ENCODE results near the gene NOS1AP. TPM values are rescaled to one million over a fixed set of nuclear protein-coding genes. Genes with fewer than 3 reads are reported as not detected.

The NOS1AP gene
- total RNA-seq, 2 experiments from 2014 or later, result not detected

GRCh38 chr1:162138599-162139181 lies 69.2 kb downstream of the NOS1AP start:
- H3K4me1 Mint-ChIP-seq, result peaks cover 3% of the 10 kb centered on the region
- DNase-seq (no peak), ATAC-seq (no peak)
- no peak overlapping the region for H3K4me3 Mint-ChIP-seq
- CTCF ChIA-PET, result no interaction called here
- H3K27me3 Mint-ChIP-seq, result peaks cover 47% of the 10 kb centered on the region
- no peak overlapping the region for H3K27ac Mint-ChIP-seq
- H3K36me3 Mint-ChIP-seq, result no peaks in the 10 kb centered on the region
- no peaks in the 10 kb centered on the region for H3K9me3 Mint-ChIP-seq (ENCODE audit: low read depth)

GRCh38 chr1:162139211-162139610 lies 69.7 kb downstream of the NOS1AP start:
- Mint-ChIP-seq H3K9me3 (ENCODE audit: low read depth) (no peaks in the 10 kb centered on the region), H3K27me3 (peaks cover 47% of the 10 kb centered on the region), H3K27ac (no peak overlapping the region), H3K4me1 (peaks cover 3% of the 10 kb centered on the region), H3K4me3 (no peak overlapping the region), H3K36me3 (no peaks in the 10 kb centered on the region)
- no peak for ATAC-seq
- no peak for DNase-seq
- CTCF ChIA-PET, result no interaction called here

GRCh38 chr1:162141281-162142054 lies 72.0 kb downstream of the NOS1AP start:
- Mint-ChIP-seq H3K27me3 (peaks cover 37% of the 10 kb centered on the region), H3K4me1 (peaks cover 3% of the 10 kb centered on the region), H3K27ac (no peak overlapping the region), H3K36me3 (no peaks in the 10 kb centered on the region), H3K9me3 (ENCODE audit: low read depth) (no peaks in the 10 kb centered on the region), H3K4me3 (no peak overlapping the region)
- no peak for ATAC-seq
- CTCF ChIA-PET, result no interaction called here
- no peak for DNase-seq

GRCh38 chr1:162142968-162143367 lies 73.5 kb downstream of the NOS1AP start:
- CTCF ChIA-PET, result no interaction called here
- H3K27me3 Mint-ChIP-seq, result peaks cover 29% of the 10 kb centered on the region
- H3K9me3 Mint-ChIP-seq (ENCODE audit: low read depth), result no peaks in the 10 kb centered on the region
- H3K36me3 Mint-ChIP-seq, result no peaks in the 10 kb centered on the region
- no peak overlapping the region for H3K27ac Mint-ChIP-seq
- no peak overlapping the region for H3K4me3 Mint-ChIP-seq
- no peak for DNase-seq
- no peak for ATAC-seq
- peaks cover 2% of the 10 kb centered on the region for H3K4me1 Mint-ChIP-seq

GRCh38 chr1:162144268-162144667 lies 74.8 kb downstream of the NOS1AP start:
- H3K9me3 Mint-ChIP-seq (ENCODE audit: low read depth), result no peaks in the 10 kb centered on the region
- H3K4me1 Mint-ChIP-seq, result no peaks in the 10 kb centered on the region
- ATAC-seq (no peak), DNase-seq (no peak)
- peaks cover 25% of the 10 kb centered on the region for H3K27me3 Mint-ChIP-seq
- H3K4me3 Mint-ChIP-seq, result no peak overlapping the region
- no peak overlapping the region for H3K27ac Mint-ChIP-seq
- no peaks in the 10 kb centered on the region for H3K36me3 Mint-ChIP-seq
- CTCF ChIA-PET, result no interaction called here

- CTCF ChIA-PET, result no interaction called here
- Mint-ChIP-seq H3K9me3 (ENCODE audit: low read depth) (no peaks in the 10 kb centered on the region), H3K4me3 (no peak overlapping the region)
Observed at GRCh38 chr1:162144853-162145252, 75.4 kb downstream of the NOS1AP start.

GRCh38 chr1:162145280-162145965 lies 75.9 kb downstream of the NOS1AP start:
- H3K9me3 Mint-ChIP-seq (ENCODE audit: low read depth), result no peaks in the 10 kb centered on the region
- no peak overlapping the region for H3K4me3 Mint-ChIP-seq
- peaks cover 23% of the 10 kb centered on the region for H3K27me3 Mint-ChIP-seq
- H3K27ac Mint-ChIP-seq, result no peak overlapping the region
- DNase-seq, result no peak
- no peaks in the 10 kb centered on the region for H3K4me1 Mint-ChIP-seq
- no peak for ATAC-seq
- CTCF ChIA-PET, result no interaction called here
- H3K36me3 Mint-ChIP-seq, result no peaks in the 10 kb centered on the region

More at GRCh38 chr1:162144853-162145252, 75.4 kb downstream of the NOS1AP start:
- ATAC-seq (no peak), DNase-seq (no peak)
- Mint-ChIP-seq H3K36me3 (no peaks in the 10 kb centered on the region), H3K27me3 (peaks cover 23% of the 10 kb centered on the region), H3K4me1 (no peaks in the 10 kb centered on the region), H3K27ac (no peak overlapping the region)

GRCh38 chr1:162145966-162146696 lies 76.6 kb downstream of the NOS1AP start:
- Mint-ChIP-seq H3K27me3 (peaks cover 21% of the 10 kb centered on the region), H3K36me3 (no peaks in the 10 kb centered on the region), H3K9me3 (ENCODE audit: low read depth) (no peaks in the 10 kb centered on the region), H3K4me1 (no peaks in the 10 kb centered on the region), H3K27ac (no peak overlapping the region), H3K4me3 (no peak overlapping the region)
- DNase-seq (no peak), ATAC-seq (no peak)
- CTCF ChIA-PET, result no interaction called here

GRCh38 chr1:162147760-162148159 lies 78.3 kb downstream of the NOS1AP start:
- ATAC-seq, result no peak
- Mint-ChIP-seq H3K4me1 (peaks cover 3% of the 10 kb centered on the region), H3K4me3 (no peak overlapping the region), H3K36me3 (no peaks in the 10 kb centered on the region), H3K27ac (no peak overlapping the region), H3K9me3 (ENCODE audit: low read depth) (no peaks in the 10 kb centered on the region), H3K27me3 (peaks cover 8% of the 10 kb centered on the region)
- CTCF ChIA-PET, result no interaction called here
- no peak for DNase-seq

- DNase-seq (no peak), ATAC-seq (no peak)
- Mint-ChIP-seq H3K36me3 (no peaks in the 10 kb centered on the region), H3K4me3 (no peak overlapping the region), H3K27me3 (peaks cover 11% of the 10 kb centered on the region), H3K9me3 (ENCODE audit: low read depth) (no peaks in the 10 kb centered on the region), H3K27ac (no peak overlapping the region), H3K4me1 (peaks cover 4% of the 10 kb centered on the region)
- CTCF ChIA-PET, result no interaction called here
Observed at GRCh38 chr1:162150112-162150511, 80.6 kb downstream of the NOS1AP start.

- Mint-ChIP-seq H3K9me3 (ENCODE audit: low read depth) (no peaks in the 10 kb centered on the region), H3K4me3 (no peak overlapping the region), H3K27me3 (peaks cover 11% of the 10 kb centered on the region), H3K27ac (no peak overlapping the region), H3K36me3 (no peaks in the 10 kb centered on the region), H3K4me1 (peaks cover 4% of the 10 kb centered on the region)
- CTCF ChIA-PET, result interaction anchor here (0.6 kb wide), 1 partner anchor 670 kb away, joined by 4 read pairs; no protein-coding TSS in a partner anchor
- ATAC-seq (peak; percentile 57), DNase-seq (peak; percentile 52)
Observed at GRCh38 chr1:162151900-162152829, 82.7 kb downstream of the NOS1AP start.

- DNase-seq (no peak), ATAC-seq (no peak)
- no peaks in the 10 kb centered on the region for H3K9me3 Mint-ChIP-seq (ENCODE audit: low read depth)
- H3K27ac Mint-ChIP-seq, result no peak overlapping the region
- CTCF ChIA-PET, result no interaction called here
- no peak overlapping the region for H3K4me3 Mint-ChIP-seq
- peaks cover 9% of the 10 kb centered on the region for H3K27me3 Mint-ChIP-seq
- H3K36me3 Mint-ChIP-seq, result no peaks in the 10 kb centered on the region
- peaks cover 4% of the 10 kb centered on the region for H3K4me1 Mint-ChIP-seq
Observed at GRCh38 chr1:162153374-162153773, 83.9 kb downstream of the NOS1AP start.

- Mint-ChIP-seq H3K9me3 (ENCODE audit: low read depth) (no peaks in the 10 kb centered on the region), H3K36me3 (no peaks in the 10 kb centered on the region), H3K4me3 (no peak overlapping the region), H3K27me3 (peaks cover 13% of the 10 kb centered on the region), H3K27ac (no peak overlapping the region), H3K4me1 (peaks cover 3% of the 10 kb centered on the region)
- CTCF ChIA-PET, result no interaction called here
- no peak for ATAC-seq
- no peak for DNase-seq
Observed at GRCh38 chr1:162157469-162157868, 88.0 kb downstream of the NOS1AP start.

Data from activated CD8-positive, alpha-beta memory T cell treated with anti-CD3 and anti-CD28 coated beads, Interleukin-2, amount 10 ng/mL, durations not matched to agents 7 days and 5 days (primary cell).